ENCODE data around the gene SLC6A9.

- TF ChIP-seq CTCF (IDR thresholded peaks at IDR 0.05 in 8 of 11, conservative IDR thresholded peaks at IDR 0.05 in 3 of 11), result no peak
- TF ChIP-seq POLR2A (IDR thresholded peaks at IDR 0.05), result no peak
Observed at GRCh38 chr1:43953361-43953760, 77.9 kb downstream of the SLC6A9 start.

All from spleen (tissue), 7 donors.